Left lung (tissue), 10 donors: ENCODE data around the gene PIK3R1. TPM values are rescaled to one million over a fixed set of nuclear protein-coding genes. Genes with fewer than 3 reads are reported as not detected.
A peak's percentile ranks its signal among the peaks of the same experiment; 100 is the strongest.

Experiments used
- ATAC-seq: fragments of 200-7000 bp; cut with Tn5 transposase; one replicate; pipeline ENCODE4 v1.9.1; 2020; ENCODE audit warnings: moderate library complexity
- DNase-seq, 4 donors: peaks; one replicate each; pipeline ENCODE4 v3.0.0-alpha.2; 2013 to 2020
- H3K27ac ChIP-seq, 2 donors: fragments of 200-600 bp; sonication (generic) in 1 of 2; one replicate each; pipeline versions ENCODE4 v1.5.0 to v1.8.0; 2020 to 2021
- H3K27me3 ChIP-seq, 2 donors: fragments of 200-600 bp; sonication (generic) in 1 of 2; one replicate each; pipeline versions ENCODE4 v1.5.0 to v1.8.0; 2020 to 2021
- H3K36me3 ChIP-seq, 2 donors: fragments of 200-600 bp; sonication (generic) in 1 of 2; one replicate each; pipeline versions ENCODE4 v1.5.0 to v1.8.0; 2020 to 2021
- H3K4me1 ChIP-seq, 2 donors: fragments of 200-600 bp; one replicate each; pipeline ENCODE4 v1.8.0; 2021
- H3K4me3 ChIP-seq, 2 donors: fragments of 200-600 bp; sonication (generic) in 1 of 2; one replicate each; pipeline versions ENCODE4 v1.5.0 to v1.8.0; 2020 to 2021; ENCODE audit warnings: mild to moderate bottlenecking in 1 of 2
- H3K9me3 ChIP-seq, 2 donors: fragments of 200-600 bp; sonication (generic) in 1 of 2; one replicate each; pipeline versions ENCODE4 v1.5.0 to v1.8.0; 2020 to 2021
- intact Hi-C, 2 donors: fragments of 100-400 bp; cut with DNase I; formaldehyde crosslinking; loops; one replicate each; pipeline versions ENCODE4 v1.11.2 to v1.14.2; 2022
- polyA plus RNA-seq, 6 donors: library from polyadenylated mRNA; unstranded; fragments of 120-200 nt; gene quantifications; one replicate each; pipeline ENCODE4 v1.2.1, GENCODE V29; 2013; ENCODE audit not compliant: insufficient read length in 6 of 6
- total RNA-seq, 2 donors: library from RNA; stranded (reverse); fragmentation: NEBNext Ultra II Directional; extraction: Animal tissue kit (Norgen Biotek cat#: 25700); gene quantifications; one replicate each; pipeline ENCODE4 v1.2.1, GENCODE V29; 2021
- TF ChIP-seq, protein P1 (sequence below), 2 donors: fragments of 200-600 bp; sonication (generic) in 1 of 2; IDR thresholded peaks; one replicate each; pipeline versions ENCODE4 v1.5.0 to v1.8.0; 2021; ENCODE audit warnings: antibody characterized with exemption in 2 of 2
- donor health status: DM: no; HTN: yes; CAD: no.
- donor health status: DM: no; HTN: no; CAD: no.

PIK3R1 gene
- total and polyA plus RNA-seq, 8 donors = 70.9 to 92.9 (median 80.5) TPM

DNA sequence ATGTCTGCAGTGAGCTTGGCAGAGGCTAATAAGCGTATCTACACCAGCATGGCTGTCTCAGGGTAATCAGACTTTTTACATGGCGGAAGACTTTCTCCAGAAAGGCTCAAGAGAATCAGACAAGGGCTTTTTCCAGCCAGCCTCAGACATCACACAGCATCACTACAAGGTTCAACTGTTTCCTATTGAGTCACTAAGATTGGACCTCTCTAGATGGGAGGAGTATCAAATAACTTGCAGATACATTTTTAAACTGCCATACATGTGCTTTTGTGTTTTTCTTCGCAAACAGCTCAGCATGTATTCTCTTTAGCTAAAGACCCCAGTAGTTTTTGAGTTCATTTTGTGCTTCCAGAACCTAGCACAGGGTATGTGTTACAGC, 22.9 kb upstream of the PIK3R1 start:
- TF ChIP-seq, protein P1, sequence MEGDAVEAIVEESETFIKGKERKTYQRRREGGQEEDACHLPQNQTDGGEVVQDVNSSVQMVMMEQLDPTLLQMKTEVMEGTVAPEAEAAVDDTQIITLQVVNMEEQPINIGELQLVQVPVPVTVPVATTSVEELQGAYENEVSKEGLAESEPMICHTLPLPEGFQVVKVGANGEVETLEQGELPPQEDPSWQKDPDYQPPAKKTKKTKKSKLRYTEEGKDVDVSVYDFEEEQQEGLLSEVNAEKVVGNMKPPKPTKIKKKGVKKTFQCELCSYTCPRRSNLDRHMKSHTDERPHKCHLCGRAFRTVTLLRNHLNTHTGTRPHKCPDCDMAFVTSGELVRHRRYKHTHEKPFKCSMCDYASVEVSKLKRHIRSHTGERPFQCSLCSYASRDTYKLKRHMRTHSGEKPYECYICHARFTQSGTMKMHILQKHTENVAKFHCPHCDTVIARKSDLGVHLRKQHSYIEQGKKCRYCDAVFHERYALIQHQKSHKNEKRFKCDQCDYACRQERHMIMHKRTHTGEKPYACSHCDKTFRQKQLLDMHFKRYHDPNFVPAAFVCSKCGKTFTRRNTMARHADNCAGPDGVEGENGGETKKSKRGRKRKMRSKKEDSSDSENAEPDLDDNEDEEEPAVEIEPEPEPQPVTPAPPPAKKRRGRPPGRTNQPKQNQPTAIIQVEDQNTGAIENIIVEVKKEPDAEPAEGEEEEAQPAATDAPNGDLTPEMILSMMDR (IDR thresholded peaks at IDR 0.05) = no peak
- ATAC-seq (no peak), DNase-seq (no peak)
- no peaks in the 10 kb centered on the region for H3K27me3 ChIP-seq
- intact Hi-C loops = no loop called here
- H3K4me3 ChIP-seq = no peak overlapping the region
- H3K27ac ChIP-seq = no peak overlapping the region
- H3K9me3 ChIP-seq = no peaks in the 10 kb centered on the region
- H3K36me3 ChIP-seq = no peaks in the 10 kb centered on the region
- H3K4me1 ChIP-seq = peaks cover 0 to 8% of the 10 kb centered on the region in 2 donors

DNA sequence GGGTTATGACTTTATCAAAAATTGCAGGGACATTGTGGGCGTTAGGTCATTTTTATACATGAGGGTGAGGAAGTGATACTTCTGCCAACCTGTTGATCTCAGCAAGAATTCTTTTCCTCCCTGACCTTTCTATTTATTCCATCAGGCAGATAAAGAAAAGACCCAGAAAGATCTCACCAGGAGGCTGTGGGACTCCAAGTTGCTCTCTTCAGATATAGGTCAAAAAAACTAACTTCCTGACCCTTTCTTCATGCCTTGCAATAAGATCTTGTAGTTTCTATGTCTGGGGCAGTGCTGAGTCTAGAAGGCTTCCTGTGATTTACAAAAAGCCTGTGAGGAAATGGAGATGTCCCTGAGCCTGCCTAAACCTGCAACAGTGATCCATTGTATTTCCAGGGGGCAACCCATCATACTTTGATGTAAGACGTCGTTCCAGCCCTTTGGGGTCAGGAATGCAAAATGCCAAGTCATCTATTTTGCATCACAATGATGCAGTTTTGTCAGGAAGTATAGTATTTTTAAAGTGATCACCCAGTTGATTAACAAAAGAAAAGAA, 22.0 kb upstream of the PIK3R1 start:
- ATAC-seq = no peak
- Histone ChIP-seq H3K27me3 (no peaks in the 10 kb centered on the region), H3K4me3 (no peak overlapping the region), H3K4me1 (peaks cover 0 to 8% of the 10 kb centered on the region in 2 donors), H3K9me3 (no peaks in the 10 kb centered on the region), H3K27ac (no peak overlapping the region), H3K36me3 (no peaks in the 10 kb centered on the region)
- no peak for DNase-seq
- intact Hi-C loops = no loop called here
- TF ChIP-seq, protein P1 (IDR thresholded peaks at IDR 0.05) = no peak

DNA sequence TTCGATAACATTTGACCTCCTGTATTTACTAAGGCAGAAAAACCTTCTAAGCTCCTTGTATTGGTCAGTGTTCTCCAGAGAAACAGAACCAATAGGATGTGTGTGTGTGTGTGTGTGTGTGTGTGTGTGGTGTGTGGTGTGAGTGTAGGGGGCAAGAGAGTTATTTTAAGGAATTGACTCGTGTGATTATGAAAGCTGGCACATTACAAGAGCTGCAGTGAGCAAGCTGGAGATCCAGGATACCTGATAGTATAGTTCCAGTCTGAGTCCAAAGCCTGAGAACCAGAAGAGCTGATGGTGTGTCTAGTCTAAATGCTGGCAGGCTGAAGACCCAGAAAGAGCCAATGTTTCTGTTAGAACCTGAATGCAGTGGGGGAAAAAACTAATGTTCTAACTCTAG, 21.2 kb upstream of the PIK3R1 start:
- no peak for DNase-seq
- TF ChIP-seq, protein P1 (IDR thresholded peaks at IDR 0.05) = no peak
- no peak overlapping the region for H3K27ac ChIP-seq
- no peak for ATAC-seq
- peaks cover 0 to 8% of the 10 kb centered on the region in 2 donors for H3K4me1 ChIP-seq
- intact Hi-C loops = no loop called here
- no peaks in the 10 kb centered on the region for H3K36me3 ChIP-seq
- no peaks in the 10 kb centered on the region for H3K9me3 ChIP-seq
- no peak overlapping the region for H3K4me3 ChIP-seq
- no peaks in the 10 kb centered on the region for H3K27me3 ChIP-seq

DNA sequence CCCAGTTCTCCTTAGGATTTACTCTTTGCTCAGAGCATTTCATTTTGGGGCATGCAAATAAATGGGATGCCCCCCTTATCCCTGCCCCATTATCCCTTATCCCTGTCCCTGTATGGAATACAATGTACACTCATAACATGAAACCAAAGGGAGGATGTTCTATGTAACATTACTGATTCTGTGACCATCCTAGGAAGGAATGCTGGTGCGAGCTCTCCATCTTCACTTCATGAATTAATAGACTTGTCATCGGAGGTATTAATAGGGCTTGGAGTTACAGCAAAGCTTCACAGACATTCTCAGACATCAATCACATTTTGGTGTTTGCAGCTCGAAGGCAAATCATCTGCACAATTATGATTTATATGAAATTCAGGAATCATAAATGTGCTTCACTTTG, 20.4 kb upstream of the PIK3R1 start:
- H3K27ac ChIP-seq = no peak overlapping the region
- intact Hi-C loops = no loop called here
- peaks cover 0 to 8% of the 10 kb centered on the region in 2 donors for H3K4me1 ChIP-seq
- no peaks in the 10 kb centered on the region for H3K36me3 ChIP-seq
- no peaks in the 10 kb centered on the region for H3K9me3 ChIP-seq
- no peak overlapping the region for H3K4me3 ChIP-seq
- H3K27me3 ChIP-seq = no peaks in the 10 kb centered on the region
- DNase-seq (no peak), ATAC-seq (no peak)
- TF ChIP-seq, protein P1 (IDR thresholded peaks at IDR 0.05) = no peak

DNA sequence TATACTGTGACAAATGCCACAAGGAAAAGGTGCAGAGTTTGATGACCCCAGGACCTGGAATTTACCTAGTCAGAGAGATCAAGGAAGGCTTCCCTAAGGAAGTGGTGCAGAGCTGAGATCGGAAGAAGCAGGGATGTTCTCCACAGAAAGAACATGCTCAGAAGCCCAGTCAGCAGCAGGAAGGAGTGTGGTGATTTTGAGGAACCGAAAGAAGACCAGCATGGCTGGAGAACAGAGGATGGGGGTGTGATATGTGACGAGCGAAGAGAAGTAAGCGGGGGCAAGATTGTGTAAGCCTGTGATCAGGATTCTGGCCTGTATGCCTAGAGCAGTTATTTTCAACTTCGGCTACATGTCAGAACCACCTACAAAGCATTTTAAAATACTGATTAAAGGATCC, 18.7 kb upstream of the PIK3R1 start:
- Histone ChIP-seq H3K9me3 (no peaks in the 10 kb centered on the region), H3K4me3 (no peak overlapping the region), H3K27ac (no peak overlapping the region), H3K4me1 (peaks cover 0 to 8% of the 10 kb centered on the region in 2 donors), H3K27me3 (no peaks in the 10 kb centered on the region), H3K36me3 (no peaks in the 10 kb centered on the region)
- DNase-seq (peak in 1 of 4 donors; percentile 70), ATAC-seq (peak; percentile 81)
- intact Hi-C loops = no loop called here
- TF ChIP-seq, protein P1 (IDR thresholded peaks at IDR 0.05) = no peak
